Smooth muscle cell of the brain vasculature (primary cell): ENCODE data around the gene FKBP10.
"Not testable (repeated sequence)": the region's sequence is repeated elsewhere in the genome, so short reads cannot be mapped to it uniquely, and the experiment has no call there.

Experiments
- DNase-seq: peaks from one replicate; pipeline ENCODE4 v3.0.0-alpha.2; 2012; ENCODE audit warnings: low read depth, low spot score

The FKBP10 gene

DNA sequence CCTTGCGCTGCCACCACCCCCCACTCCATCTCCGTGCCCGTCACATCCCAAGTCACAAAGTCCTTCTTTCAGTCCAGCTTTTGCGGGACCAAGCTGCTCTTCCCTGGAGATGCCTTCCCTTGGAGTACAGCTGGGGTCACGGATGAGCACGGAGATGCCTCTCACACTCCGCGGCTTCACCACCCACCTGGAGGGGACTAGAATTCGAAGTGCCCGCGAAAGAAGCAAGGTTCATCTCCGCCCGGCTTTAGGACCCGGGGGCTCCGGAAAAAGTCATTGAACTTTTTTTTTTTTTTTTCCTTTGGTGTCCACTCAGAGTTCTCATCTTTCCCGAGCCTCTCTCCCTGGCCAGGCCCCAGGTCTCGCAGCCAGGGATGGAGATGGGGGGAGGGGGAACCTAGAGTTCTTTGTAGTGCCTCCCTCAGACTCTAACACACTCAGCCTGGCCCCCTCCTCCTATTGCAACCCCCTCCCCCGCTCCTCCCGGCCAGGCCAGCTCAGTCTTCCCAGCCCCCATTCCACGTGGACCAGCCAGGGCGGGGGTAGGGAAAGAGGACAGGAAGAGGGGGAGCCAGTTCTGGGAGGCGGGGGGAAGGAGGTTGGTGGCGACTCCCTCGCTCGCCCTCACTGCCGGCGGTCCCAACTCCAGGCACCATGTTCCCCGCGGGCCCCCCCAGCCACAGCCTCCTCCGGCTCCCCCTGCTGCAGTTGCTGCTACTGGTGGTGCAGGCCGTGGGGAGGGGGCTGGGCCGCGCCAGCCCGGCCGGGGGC lies at the start of gene FKBP10:
Gene FKBP10 (plus strand): TSS at position 624 of the 771 bp plus-strand sequence. CDS start 31 bp downstream, at position 655.
- DNase-seq = peak; percentile 77

DNA sequence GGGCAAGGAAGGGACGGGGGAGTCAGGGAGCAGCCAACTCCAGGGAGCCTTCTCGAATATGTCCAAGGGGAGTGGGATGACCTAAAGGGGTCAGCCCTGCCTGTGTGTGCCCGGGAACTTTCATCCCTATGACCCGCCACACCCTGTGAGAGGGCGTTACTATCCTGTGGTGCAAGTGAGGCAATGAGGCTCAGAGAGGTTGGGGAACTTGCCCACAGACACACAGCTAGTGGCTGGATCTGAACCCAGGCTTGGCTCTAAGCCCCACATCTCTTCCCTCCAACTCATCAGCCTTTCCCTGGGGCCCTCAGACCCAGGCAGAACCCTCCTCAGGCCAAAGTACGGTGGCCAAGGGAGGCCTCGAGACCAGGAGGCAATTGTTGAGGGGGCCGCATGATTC lies 49.5 kb upstream of the FKBP10 start:
- DNase-seq = no peak

DNA sequence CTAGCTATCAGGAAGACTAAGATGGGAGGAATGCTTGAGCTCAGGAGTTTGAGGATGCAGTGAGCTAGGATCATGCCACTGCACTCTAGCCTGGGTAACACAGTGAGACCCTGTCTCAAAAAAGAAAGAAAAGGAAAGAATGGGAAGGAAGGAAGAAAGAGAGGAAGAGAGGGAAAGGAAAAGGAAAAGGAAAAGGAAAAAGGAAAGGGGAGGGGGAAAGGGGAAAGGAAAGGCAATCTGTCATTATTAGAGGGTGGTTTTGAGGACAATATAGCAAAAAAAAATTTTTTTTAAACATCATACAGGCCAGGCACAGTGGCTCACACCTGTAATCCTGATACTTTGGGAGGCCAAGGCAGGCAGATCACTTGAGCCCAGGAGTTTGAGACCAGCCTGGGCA lies 46.7 kb upstream of the FKBP10 start:
- no peak for DNase-seq

DNA sequence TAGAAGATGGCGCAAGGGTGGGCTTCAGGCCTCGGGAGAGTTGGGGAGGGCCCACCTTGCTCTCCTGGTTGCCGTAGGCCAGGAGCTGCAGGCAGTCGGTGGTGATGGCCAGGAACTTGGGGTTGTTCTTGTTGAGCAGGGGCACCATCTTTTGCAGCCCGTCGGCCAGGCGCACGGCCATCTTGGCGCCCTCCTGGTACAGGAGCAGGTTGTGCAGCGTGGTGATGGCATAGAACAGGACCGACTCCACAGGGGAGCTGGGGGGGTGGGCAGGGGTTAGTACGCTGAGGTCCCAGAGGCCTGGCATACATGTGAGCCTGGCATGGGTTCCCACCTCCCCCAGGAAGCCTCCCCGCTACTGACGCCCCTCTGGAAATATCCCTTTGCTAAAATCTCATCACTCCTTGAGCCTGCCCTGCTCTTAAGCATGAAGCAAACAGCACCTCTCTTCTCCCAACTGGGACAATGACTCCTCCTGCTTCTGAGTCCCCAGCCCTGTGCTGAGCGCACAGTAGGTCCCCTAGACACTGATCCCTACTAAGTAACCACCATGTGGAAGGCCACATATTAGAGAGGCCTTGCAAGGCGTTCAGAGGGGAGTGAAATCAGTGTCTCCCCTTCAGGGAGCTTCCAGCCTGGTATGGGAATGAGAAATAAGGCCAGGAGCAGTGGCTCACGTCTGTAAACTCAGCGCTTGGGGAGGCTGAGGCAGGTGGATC lies 45.3 kb upstream of the FKBP10 start:
- no peak for DNase-seq

DNA sequence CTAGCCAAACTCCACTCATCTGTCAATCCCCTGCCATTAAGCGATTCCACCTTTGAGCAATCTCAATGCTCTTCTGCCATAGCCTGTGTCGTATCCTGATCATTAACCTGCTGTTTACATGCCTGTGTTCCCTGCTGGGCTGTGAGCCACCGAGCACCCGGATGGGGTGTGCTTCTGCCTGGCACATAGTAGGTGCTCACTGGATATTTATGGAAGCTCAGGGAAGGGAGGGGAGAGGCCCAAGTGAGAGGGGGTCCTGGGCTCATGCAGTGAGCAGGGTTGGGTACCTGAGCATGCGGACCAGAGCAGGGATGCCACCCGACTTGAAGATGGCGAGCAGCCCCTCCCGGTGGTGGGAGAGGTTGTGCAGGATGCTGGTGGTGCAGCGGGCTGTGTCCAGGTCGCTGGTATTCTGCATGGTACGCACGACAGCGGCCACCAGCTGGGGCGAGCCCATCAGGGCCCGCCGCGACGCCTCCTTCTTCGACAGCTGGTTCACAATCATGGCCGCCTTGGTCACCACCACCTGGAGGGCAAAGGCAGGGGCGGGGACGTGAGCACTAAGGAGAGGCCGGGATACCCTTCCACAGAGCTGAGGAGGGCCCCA lies 44.0 kb upstream of the FKBP10 start:
- no peak for DNase-seq

DNA sequence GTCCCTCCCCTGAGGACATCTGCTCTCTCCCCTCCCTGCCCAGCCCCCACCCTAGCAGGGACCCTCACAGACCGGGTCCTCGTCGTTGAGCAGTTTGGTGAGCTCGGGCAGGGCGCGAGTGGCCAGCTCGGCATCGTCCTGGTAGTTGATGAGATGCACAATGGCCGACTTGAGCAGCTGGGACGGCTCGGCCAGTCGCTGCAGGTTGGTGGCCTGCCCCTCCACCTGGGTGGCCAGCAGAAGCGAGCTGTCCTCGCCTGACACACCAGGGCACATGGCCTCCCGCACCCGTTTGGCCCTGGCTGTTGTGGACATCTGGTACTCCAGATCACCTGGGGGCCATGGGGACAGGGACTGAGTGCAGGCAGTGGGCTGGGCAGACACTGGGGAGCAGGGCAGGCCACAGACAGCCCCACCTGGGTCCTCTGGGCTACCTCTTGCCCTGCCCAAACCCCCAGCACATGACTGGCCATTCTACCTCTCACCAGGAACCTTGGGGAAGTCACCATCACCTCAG lies 43.4 kb upstream of the FKBP10 start:
- DNase-seq = no peak

GRCh38 chr17:41769985-41770384 lies 42.8 kb upstream of the FKBP10 start:
- no peak for DNase-seq

GRCh38 chr17:41771389-41772206 lies 41.2 kb upstream of the FKBP10 start:
- no peak for DNase-seq

- no peak for DNase-seq
Observed at GRCh38 chr17:41772218-41772585, 40.6 kb upstream of the FKBP10 start.

- DNase-seq = no peak
Observed at GRCh38 chr17:41772586-41773189, 40.1 kb upstream of the FKBP10 start.

- no peak for DNase-seq
Observed at GRCh38 chr17:41773190-41773588, 39.6 kb upstream of the FKBP10 start.

GRCh38 chr17:41773731-41774193 lies 39.0 kb upstream of the FKBP10 start:
- peak; percentile 85 for DNase-seq

DNA sequence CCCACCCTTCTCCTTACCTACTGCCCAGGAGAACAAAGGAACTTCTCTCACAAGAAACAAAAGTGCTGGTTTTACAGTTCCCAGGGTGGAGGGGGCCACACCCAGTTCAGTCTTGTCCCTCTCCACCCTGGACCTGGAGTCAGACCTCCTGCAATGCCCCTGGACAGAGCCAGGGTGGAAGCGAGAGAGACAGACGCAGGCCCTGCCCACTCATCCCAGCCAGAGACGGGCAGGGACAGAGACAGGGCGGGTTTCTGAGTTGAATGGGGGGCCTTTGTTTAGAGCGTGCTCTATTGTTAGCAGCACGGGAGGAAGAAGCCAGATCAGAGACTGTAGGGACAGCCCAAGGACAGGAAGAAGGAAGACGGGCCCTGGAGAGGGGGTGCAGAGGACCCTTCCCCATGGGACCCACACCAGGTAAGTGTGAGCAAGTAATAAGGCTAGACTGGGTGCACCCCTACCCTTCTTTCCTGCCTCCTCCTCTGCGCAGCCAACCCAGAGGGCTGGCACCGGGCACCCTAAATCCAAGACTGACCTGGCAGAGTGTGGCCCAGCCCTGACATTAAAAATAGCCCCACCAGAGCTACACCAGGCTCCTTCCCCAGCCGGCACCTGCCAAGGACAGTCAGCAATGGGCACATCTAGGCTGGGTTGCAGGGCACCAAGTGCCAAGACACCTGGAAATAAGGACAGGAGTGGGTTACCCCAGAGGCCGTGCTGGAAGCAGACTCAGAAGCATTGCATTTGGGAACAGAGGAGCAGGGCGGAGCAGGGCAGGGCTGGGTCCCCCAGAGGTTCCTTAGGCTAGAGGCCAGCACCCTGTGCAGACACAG lies 37.2 kb upstream of the FKBP10 start:
- no peak for DNase-seq

DNA sequence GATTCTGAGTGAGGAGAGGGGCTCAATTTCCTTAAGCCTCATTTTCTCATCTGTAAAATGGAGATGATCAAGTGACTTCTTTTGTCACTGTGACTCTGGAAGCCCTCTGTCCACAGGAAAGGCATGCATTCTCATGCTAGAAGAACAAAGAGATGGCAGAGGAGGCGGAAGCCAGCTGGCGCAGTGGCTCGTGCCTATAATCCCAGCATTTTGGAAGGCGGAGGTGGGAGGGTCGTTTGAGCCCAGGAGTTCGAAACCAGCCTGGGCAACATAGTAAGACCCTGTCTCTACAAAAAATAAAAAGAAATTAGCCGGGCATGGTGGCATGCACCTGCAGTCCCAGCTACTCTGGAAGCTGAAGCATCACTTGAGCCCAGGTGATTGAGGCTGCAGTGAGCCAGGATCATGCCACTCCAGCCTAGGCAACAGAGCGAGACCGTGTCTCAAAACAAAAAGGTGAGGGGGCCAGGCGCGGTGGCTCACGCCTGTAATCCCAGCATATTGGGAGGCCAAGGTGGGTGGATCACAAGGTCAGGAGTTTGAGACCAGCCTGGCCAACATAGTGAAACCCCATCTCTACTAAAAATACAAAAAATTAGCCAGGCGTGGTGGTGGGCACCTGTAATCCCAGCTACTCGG lies 36.4 kb upstream of the FKBP10 start:
- DNase-seq = not testable (repeated sequence)

DNA sequence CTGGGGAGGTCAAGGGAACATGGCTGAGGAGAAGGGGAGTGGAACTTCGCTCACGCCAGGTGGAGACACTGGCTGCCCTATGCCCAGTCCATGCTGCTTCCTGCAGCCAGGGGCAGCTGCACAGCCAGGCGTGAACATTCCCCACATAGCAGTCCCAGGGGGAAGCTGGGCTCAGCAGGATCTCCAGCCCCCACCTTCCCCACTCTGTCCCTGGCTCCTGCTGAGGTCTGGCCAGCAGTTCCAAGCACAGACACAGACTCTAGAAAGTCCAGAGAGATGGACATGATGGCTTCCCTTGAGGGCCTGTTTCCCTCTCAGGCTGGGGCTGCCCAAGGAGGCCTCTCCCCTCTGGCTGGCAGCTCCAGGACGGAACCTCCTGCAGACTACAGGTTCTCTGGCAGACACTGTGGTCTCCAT lies 35.6 kb upstream of the FKBP10 start:
- DNase-seq = no peak

DNA sequence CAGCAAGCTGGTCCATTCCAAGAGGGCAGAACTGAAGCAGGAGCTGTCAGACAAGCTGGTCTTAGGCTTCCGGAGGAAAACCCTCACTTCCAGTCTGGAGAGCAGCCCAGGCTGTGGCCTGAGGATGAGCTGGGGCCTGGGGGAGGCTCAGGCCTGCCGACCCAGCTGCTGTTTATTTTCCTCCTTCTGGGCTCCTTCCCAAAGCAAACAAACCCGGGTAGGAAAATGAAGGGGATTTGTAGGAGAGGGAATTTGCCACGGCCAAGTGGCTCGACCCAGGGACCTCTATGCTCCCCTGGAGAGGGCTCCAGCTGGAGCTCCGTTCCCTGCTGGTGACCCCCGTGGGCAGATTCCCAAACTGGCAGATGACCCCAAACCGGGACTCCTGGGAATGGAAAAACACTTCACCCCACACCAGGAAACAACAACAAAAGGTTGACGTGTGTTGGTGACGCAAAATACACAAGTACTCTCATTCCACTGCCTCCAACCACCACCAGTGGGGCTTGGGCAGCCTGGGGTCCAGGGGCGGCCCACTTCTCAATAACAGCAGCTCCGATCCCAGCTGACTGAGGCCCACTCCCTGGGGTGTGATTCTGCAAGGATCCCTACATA lies 35.1 kb upstream of the FKBP10 start:
- DNase-seq = peak; percentile 97

- no peak for DNase-seq
Observed at GRCh38 chr17:41779954-41780353, 32.9 kb upstream of the FKBP10 start.

DNA sequence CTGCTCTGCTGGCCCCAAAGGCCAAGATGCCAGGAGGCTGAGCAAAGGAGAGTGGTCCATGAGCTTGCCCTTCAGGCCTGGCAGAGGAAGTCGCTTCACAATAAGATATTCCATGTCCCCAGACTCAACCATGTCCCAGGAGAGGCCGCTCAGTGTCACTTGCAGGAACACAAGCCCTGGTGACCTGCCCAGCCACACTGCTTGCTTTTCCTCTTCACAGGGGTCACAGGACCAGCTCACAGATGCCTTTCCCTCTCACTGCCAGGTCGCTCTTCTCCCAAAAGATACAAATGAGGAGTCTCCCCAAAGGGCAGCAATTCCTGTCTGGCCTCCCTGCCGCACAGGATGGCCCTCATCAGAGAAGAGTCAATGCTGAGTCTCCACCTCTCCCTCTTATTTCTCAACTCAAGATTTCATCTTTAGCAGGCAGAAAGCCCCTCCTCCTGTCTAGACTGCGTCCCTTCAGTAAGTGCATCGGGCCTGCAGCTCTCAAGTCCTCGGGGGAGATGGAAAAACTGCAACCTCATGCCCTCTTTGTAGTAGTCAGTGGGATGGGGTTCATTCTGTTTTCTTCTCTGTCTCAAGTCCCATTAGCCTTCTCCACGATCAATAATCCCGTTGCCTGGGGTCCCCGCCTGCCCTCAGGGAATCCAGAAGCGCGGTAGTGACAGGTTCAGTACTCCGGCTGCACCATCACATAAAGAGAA lies 31.2 kb upstream of the FKBP10 start:
- DNase-seq = no peak

- DNase-seq = no peak
Observed at GRCh38 chr17:41782142-41782541, 30.7 kb upstream of the FKBP10 start.
